ENCODE data around the gene MMP14.

DNA sequence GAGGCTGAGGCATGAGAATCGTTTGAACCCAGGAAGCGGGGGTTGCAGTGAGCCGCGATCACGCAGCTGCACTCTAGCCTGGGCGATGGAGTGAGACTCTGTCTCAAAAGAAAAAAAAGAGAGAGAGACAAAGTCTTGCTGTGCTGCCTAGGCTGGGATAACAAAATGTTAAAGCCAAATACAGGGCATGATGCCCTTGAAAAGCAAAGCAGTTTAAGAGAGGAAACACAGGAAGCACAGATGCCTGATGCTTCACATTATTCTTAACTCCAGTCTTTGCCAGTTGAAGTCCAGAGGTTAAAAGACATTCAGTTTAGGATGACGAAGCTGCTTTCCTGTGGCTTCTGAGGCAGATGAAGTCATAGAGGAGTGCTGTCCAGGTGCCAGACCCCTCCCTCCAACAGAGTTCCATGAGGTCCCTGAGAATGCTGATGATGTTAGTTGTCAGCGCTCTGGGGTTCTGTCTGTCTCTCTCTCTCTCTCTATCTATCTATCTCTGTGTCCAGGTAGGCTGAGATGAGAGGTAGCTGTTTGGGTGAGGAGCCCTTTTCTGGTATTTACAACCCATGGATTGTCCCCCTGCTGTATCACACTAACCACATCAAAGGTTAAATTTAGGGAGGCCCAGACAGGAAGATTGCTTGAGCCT is 11.6 kb upstream of the MMP14 start:
- TF ChIP-seq, protein P1, sequence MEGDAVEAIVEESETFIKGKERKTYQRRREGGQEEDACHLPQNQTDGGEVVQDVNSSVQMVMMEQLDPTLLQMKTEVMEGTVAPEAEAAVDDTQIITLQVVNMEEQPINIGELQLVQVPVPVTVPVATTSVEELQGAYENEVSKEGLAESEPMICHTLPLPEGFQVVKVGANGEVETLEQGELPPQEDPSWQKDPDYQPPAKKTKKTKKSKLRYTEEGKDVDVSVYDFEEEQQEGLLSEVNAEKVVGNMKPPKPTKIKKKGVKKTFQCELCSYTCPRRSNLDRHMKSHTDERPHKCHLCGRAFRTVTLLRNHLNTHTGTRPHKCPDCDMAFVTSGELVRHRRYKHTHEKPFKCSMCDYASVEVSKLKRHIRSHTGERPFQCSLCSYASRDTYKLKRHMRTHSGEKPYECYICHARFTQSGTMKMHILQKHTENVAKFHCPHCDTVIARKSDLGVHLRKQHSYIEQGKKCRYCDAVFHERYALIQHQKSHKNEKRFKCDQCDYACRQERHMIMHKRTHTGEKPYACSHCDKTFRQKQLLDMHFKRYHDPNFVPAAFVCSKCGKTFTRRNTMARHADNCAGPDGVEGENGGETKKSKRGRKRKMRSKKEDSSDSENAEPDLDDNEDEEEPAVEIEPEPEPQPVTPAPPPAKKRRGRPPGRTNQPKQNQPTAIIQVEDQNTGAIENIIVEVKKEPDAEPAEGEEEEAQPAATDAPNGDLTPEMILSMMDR (conservative IDR thresholded peaks at IDR 0.05) = no peak
- no peak for TF ChIP-seq EZH2 (IDR thresholded peaks at IDR 0.05; ENCODE audit: low read depth)

Measured in PC-9 (cell line).